K562 (cell line): ENCODE measurements around the gene HSPA13. TPM values are rescaled to one million over a fixed set of nuclear protein-coding genes. Genes with fewer than 3 reads are reported as not detected.

Experiments used
- ATAC-seq: fragments of 200-7000 bp; cut with Tn5 transposase; 3 replicates; pipeline ENCODE4 v1.9.1; 2020; ENCODE audit warnings: moderate library complexity
- BruUV-seq: library from RNA; stranded (reverse); fragments of 400-500 nt; replicated peaks from 2 replicates; lab custom pipeline; 2021; lab: Mats Ljungman, UMichigan
- CTCF ChIA-PET: fragments of 300-600 bp; formaldehyde crosslinking; extraction: SDS; loops from one replicate; lab custom pipeline; 2021; ENCODE audit warnings: low intra/inter-chr PET ratio; lab: Yijun Ruan, JAX
- POLR2A ChIA-PET: fragments of 300-600, 350-650 bp; sonication (Branson Sonifier 250); formaldehyde crosslinking; extraction: SDS; loops from one replicate; lab custom pipeline; 2021; ENCODE audit warnings: antibody characterized with exemption, inconsistent platforms; lab: Yijun Ruan, JAX
- DNase-seq, 4 experiments: peaks; one replicate each; pipeline versions ENCODE4 v3.0.0 to v3.0.0-alpha.2; 2011 to 2018; ENCODE audit warnings: low spot score in 3 of 4, mixed read lengths in 3 of 4; ENCODE audit errors: extremely low read depth in 1 of 4
- FAIRE-seq: peaks from 2 replicates; lab custom pipeline; 2011; peaks lifted over from hg19 to GRCh38; lab: Jason Lieb, UNC
- H2AFZ ChIP-seq: 2 replicates; pipeline ENCODE4 v1.6.0; 2011; ENCODE audit warnings: low read depth, low read length, control low read depth, inconsistent platforms
- H3K27ac ChIP-seq: fragments of 200-600 bp; 3 replicates; pipeline ENCODE4 v1.8.0; 2011; ENCODE audit warnings: low read depth, mild to moderate bottlenecking, control low read depth, inconsistent platforms, low read length, moderate library complexity, mixed read lengths; ENCODE audit errors: extremely low read depth
- H3K27me3 ChIP-seq, 2 experiments: fragments of 300-600 bp in 1 of 2; 2 replicates in 1 of 2; 3 replicates in 1 of 2; pipeline versions ENCODE4 v1.6.0 to v1.8.0; 2011; ENCODE audit warnings: inconsistent platforms in 2 of 2, low read length in 2 of 2, mild to moderate bottlenecking in 1 of 2, mixed read lengths in 1 of 2, moderate library complexity in 1 of 2; ENCODE audit not compliant: control insufficient read depth in 2 of 2, insufficient read depth in 2 of 2
- H3K36me3 ChIP-seq: fragments of 300-600 bp; 3 replicates; pipeline ENCODE4 v1.8.0; 2011; ENCODE audit warnings: mild to moderate bottlenecking, low read length, inconsistent platforms; ENCODE audit not compliant: control insufficient read depth, insufficient read depth
- H3K4me1 ChIP-seq, 2 experiments: fragments of 200-600 bp in 1 of 2; replicated peaks in 1 of 2; 2 replicates in 1 of 2; 3 replicates in 1 of 2; pipeline versions ENCODE4 v1.5.1 to v1.8.0; 2011; ENCODE audit warnings: inconsistent platforms in 2 of 2, low read length in 2 of 2, mild to moderate bottlenecking in 1 of 2, mixed read lengths in 1 of 2, moderate library complexity in 1 of 2; ENCODE audit not compliant: control insufficient read depth in 2 of 2, insufficient read depth in 2 of 2
- H3K4me2 ChIP-seq: 2 replicates; pipeline ENCODE4 v1.6.1; 2011; ENCODE audit warnings: low read length, control low read depth, inconsistent platforms, mixed read lengths; ENCODE audit not compliant: insufficient read depth
- H3K4me3 ChIP-seq: fragments of 200-600 bp; sonication (generic), shearing (Covaris generic); 2 replicates; pipeline ENCODE4 v1.5.1; 2016; ENCODE audit warnings: control low read depth, inconsistent platforms
- H3K79me2 ChIP-seq: fragments of 200-600 bp; 3 replicates; pipeline ENCODE4 v1.8.0; 2011; ENCODE audit warnings: low read length, inconsistent platforms; ENCODE audit not compliant: control insufficient read depth, insufficient read depth
- H3K9ac ChIP-seq, 2 experiments: 2 replicates each; pipeline versions ENCODE4 v1.6.0 to v1.6.1; 2011; ENCODE audit warnings: low read depth in 2 of 2, low read length in 2 of 2, control low read depth in 1 of 2, inconsistent platforms in 1 of 2, mild to moderate bottlenecking in 1 of 2, mixed read lengths in 1 of 2; ENCODE audit not compliant: insufficient read depth in 1 of 2
- H3K9me1 ChIP-seq: one replicate; pipeline ENCODE4 v1.6.0; 2011; ENCODE audit warnings: inconsistent platforms, mild to moderate bottlenecking, low read length, moderate library complexity; ENCODE audit not compliant: control insufficient read depth, insufficient read depth
- H3K9me3 ChIP-seq: replicated peaks from 2 replicates; pipeline ENCODE4 v1.5.1; 2011; ENCODE audit warnings: low read depth, low read length, inconsistent platforms; ENCODE audit not compliant: control insufficient read depth, insufficient read depth
- H4K20me1 ChIP-seq: replicated peaks from 2 replicates; pipeline ENCODE4 v1.6.1; 2011; ENCODE audit warnings: low read length, inconsistent platforms, mixed read lengths; ENCODE audit not compliant: control insufficient read depth, insufficient read depth
- CEBPG ChIP-seq, 3 experiments: fragments of 200-800 bp in 1 of 3; sonication (Bioruptor generic) in 1 of 3; sonication (generic) in 1 of 3; formaldehyde crosslinking in 1 of 3; IDR thresholded peaks in 2 of 3; conservative IDR thresholded peaks in 1 of 3; 2 replicates each; pipeline versions ENCODE4 v1.6.1 to v1.8.0; 2016 to 2022; ENCODE audit warnings: missing compliant biosample characterization in 2 of 3, missing genetic modification characterization in 2 of 3, mild to moderate bottlenecking in 1 of 3, missing genetic modification reagents in 1 of 3
- CHCHD3 ChIP-seq: fragments of 250-450 bp; sonication (Bioruptor Pico); IDR thresholded peaks from 2 replicates; pipeline ENCODE4 v2.1.2; 2022; ENCODE audit warnings: mild to moderate bottlenecking
- DPF2 ChIP-seq: fragments of 450-650 bp; IDR thresholded peaks from 2 replicates; pipeline ENCODE4 v1.6.1; 2016
- FOXP1 ChIP-seq: sonication (generic); formaldehyde crosslinking; IDR thresholded peaks from 2 replicates; pipeline ENCODE4 v1.8.0; 2022; ENCODE audit warnings: mild to moderate bottlenecking, missing genetic modification reagents
- MCM3 ChIP-seq: fragments of 450-650 bp; IDR thresholded peaks from 2 replicates; pipeline ENCODE4 v1.6.1; 2016
- PHB ChIP-seq: fragments of 250-450 bp; sonication (Bioruptor Pico); IDR thresholded peaks from 2 replicates; pipeline ENCODE4 v1.5.0; 2021
- RCOR1 ChIP-seq, 2 experiments: IDR thresholded peaks; 2 replicates each; pipeline ENCODE4 v1.6.1; 2012; ENCODE audit warnings: low read depth in 2 of 2, low read length in 2 of 2, borderline replicate concordance in 1 of 2, improper control_type of control experiment in 1 of 2
- RFX1 ChIP-seq: fragments of 450-650 bp; IDR thresholded peaks from 2 replicates; pipeline ENCODE4 v1.6.1; 2016; ENCODE audit warnings: mild to moderate bottlenecking, moderate library complexity
- TEAD4 ChIP-seq, 2 experiments: sonication (generic) in 1 of 2; formaldehyde crosslinking in 1 of 2; IDR thresholded peaks; 2 replicates each; pipeline versions ENCODE4 v1.6.1 to v1.8.0; 2012 to 2022; ENCODE audit warnings: borderline replicate concordance in 1 of 2, inconsistent platforms in 1 of 2, low read length in 1 of 2, mild to moderate bottlenecking in 1 of 2, missing genetic modification reagents in 1 of 2
- THAP7 ChIP-seq: fragments of 250-450 bp; sonication (Bioruptor Pico); IDR thresholded peaks from 2 replicates; pipeline ENCODE4 v1.5.0; 2021
- ZNF175 ChIP-seq: fragments of 200-800 bp; sonication (Bioruptor generic); IDR thresholded peaks from 2 replicates; pipeline ENCODE4 v1.6.1; 2016; ENCODE audit warnings: low read depth, mild to moderate bottlenecking, missing genetic modification characterization, missing compliant biosample characterization
- ZNF655 ChIP-seq: fragments of 250-450 bp; sonication (Bioruptor Pico); IDR thresholded peaks from 2 replicates; pipeline ENCODE4 v1.5.0; 2021
- WGBS: fragments of 100-300 bp; shearing (Covaris generic); methylation state at CpG from one replicate; pipeline ENCODE4 v1.1.6; 2016; ENCODE audit warnings: low coverage, mixed read lengths; ENCODE audit not compliant: insufficient coverage; ENCODE audit errors: missing lambda C conversion rate; 5-methylcytosine and 5-hydroxymethylcytosine counted together
- in situ Hi-C: fragments of 300-500 bp; cut with MboI; formaldehyde crosslinking; loops from 4 replicates; pipeline ENCODE4 v1.15.0; 2018; ENCODE audit warnings: inconsistent platforms, mixed read lengths
- intact Hi-C: fragments of 100-400 bp; cut with micrococcal nuclease; formaldehyde crosslinking; loops from 2 replicates; pipeline ENCODE4 v1.14.2; 2022
- polyA plus RNA-seq, 8 experiments: library from polyadenylated mRNA; depleted of rRNA in 4 of 8; stranded (reverse) in 5 of 8; unstranded in 3 of 8; fragments of >200 nt; fragmentation: Nextera tagmentation in 2 of 8; fragmentation: Illumina TruSeq in 1 of 8; extraction: Ambion mirVana in 2 of 8; extraction: Trizol in 1 of 8; gene quantifications; 2 replicates each; pipeline versions ENCODE4 v1.2.1 to v1.2.3, GENCODE V29; 2011 to 2014; ENCODE audit warnings: inconsistent platforms in 1 of 8, missing spikeins in 1 of 8
- total RNA-seq, 7 experiments: library from RNA; depleted of rRNA in 6 of 7; stranded (reverse); fragments of >200 nt in 6 of 7; fragmentation: Illumina TruSeq in 2 of 7; extraction: Trizol in 2 of 7; gene quantifications; 2 replicates each; pipeline versions ENCODE4 v1.2.1 to v1.2.3, GENCODE V29; 2011 to 2021; ENCODE audit warnings: low replicate concordance in 1 of 7

Gene HSPA13
- total and polyA plus RNA-seq, 9 of the 15 experiments (the other 6 are each of a cell fraction or from before 2014, with no cell fraction given): 12.5 to 28.8 (median 23.9) TPM

- peak overlapping the region; percentile 92 for H3K27ac ChIP-seq
- no TSS peak for BruUV-seq
- peak overlapping the region; percentile 78 to 90 for H3K9ac ChIP-seq
- H3K4me1 ChIP-seq: peaks cover 0 to 16% of the 10 kb centered on the region in 2 experiments; a peak in 3 of 5 replicates
- H3K27me3 ChIP-seq: no peaks in the 10 kb centered on the region
- DNase-seq: no peak
- ChIA-PET POLR2A (interaction anchor here (0.6 to 2.6 kb wide), 8 partner anchors 9 to 355 kb away, joined by 3 to 11 read pairs (median 4); no protein-coding TSS in a partner anchor), CTCF (no interaction called here)
- TF ChIP-seq CEBPG (CRISPR knock-in tag; IDR thresholded peaks at IDR 0.05) (no peak), CEBPG (tag; conservative IDR thresholded peaks at IDR 0.05 in 1 of 2, IDR thresholded peaks at IDR 0.05 in 1 of 2) (peak; percentile 63 to 82), ZNF175 (0 out of 2 replicates have a peak, but pooled peaks have one; percentile 2), RCOR1 (IDR thresholded peaks at IDR 0.05; ENCODE audit: borderline replicate concordance in 1 of 2, low read depth in 2 of 2, low read length in 2 of 2) (0 out of 4 replicates have a peak, but pooled peaks of 1 of the 2 experiments have one; percentile 4), RFX1 (peak; percentile 57; the same call in 1 of the 2 replicates), FOXP1 (no peak), PHB (CRISPR knock-in tag) (0 out of 2 replicates have a peak, but pooled peaks have one; percentile 23), CHCHD3 (CRISPR knock-in tag) (no peak), DPF2 (no peak), ZNF655 (CRISPR knock-in tag) (no peak), MCM3 (no peak), TEAD4 (IDR thresholded peaks at IDR 0.05; ENCODE audit: low read length) (no peak), TEAD4 (CRISPR knock-in tag; IDR thresholded peaks at IDR 0.05; ENCODE audit: borderline replicate concordance) (no peak), THAP7 (0 out of 2 replicates have a peak, but pooled peaks have one; percentile 53)
- H3K4me3 ChIP-seq: peak overlapping the region; percentile 77
- FAIRE-seq: no peak
- WGBS: 0% methylated on average over 9 of the region's 9 CpGs
- H3K9me1 ChIP-seq: no peaks in the 10 kb centered on the region
- H3K9me3 ChIP-seq: no peaks in the 10 kb centered on the region
- intact Hi-C loops: loop anchor here (10.0 kb wide), 2 partner anchors 78 to 108 kb away; no protein-coding TSS in a partner anchor
- H2AFZ ChIP-seq: peak overlapping the region; percentile 96
- peaks cover 22% of the 10 kb centered on the region; the same call in 2 of the 3 replicates for H3K36me3 ChIP-seq
- peak; percentile 14 for ATAC-seq
- H4K20me1 ChIP-seq: no peaks in the 10 kb centered on the region
- peak overlapping the region; percentile 89 for H3K4me2 ChIP-seq
- peaks cover 41% of the 10 kb centered on the region for H3K79me2 ChIP-seq
- in situ Hi-C loops: no loop called here
These were observed 486 bp downstream of the HSPA13 start for GRCh38 chr21:14382486-14382834.
